OCI-LY1 (cell line): ENCODE results near the gene IL17RB.

ENCODE experiments used
- H2AFZ ChIP-seq: fragments of 200-600 bp; sonication (generic), shearing (Covaris generic); 2 replicates; pipeline ENCODE4 v1.6.0; 2014; ENCODE audit warnings: antibody characterized with exemption, mild to moderate bottlenecking, low read length
- H3F3A ChIP-seq: fragments of 200-600 bp; sonication (generic), shearing (Covaris generic); 2 replicates; pipeline ENCODE4 v1.6.0; 2014; ENCODE audit warnings: mild to moderate bottlenecking, antibody characterized with exemption, low read length, moderate library complexity; ENCODE audit not compliant: insufficient read depth
- H3K27ac ChIP-seq: fragments of 200-600 bp; sonication (generic); 2 replicates; pipeline ENCODE4 v1.5.1; 2014; ENCODE audit warnings: low read length, mixed run types, mild to moderate bottlenecking, low read depth; ENCODE audit not compliant: poor library complexity, severe bottlenecking
- H3K27me3 ChIP-seq: fragments of 200-600 bp; sonication (generic); 2 replicates; pipeline ENCODE4 v1.6.0; 2014; ENCODE audit warnings: antibody characterized with exemption, mild to moderate bottlenecking, low read length, moderate library complexity; ENCODE audit not compliant: insufficient read depth
- H3K36me3 ChIP-seq: fragments of 200-600 bp; sonication (generic); 2 replicates; pipeline ENCODE4 v1.6.1; 2014; ENCODE audit warnings: mild to moderate bottlenecking, antibody characterized with exemption, low read length, moderate library complexity, mixed read lengths; ENCODE audit not compliant: insufficient read depth
- H3K4me1 ChIP-seq: fragments of 200-600 bp; sonication (generic); 2 replicates; pipeline ENCODE4 v1.5.1; 2014; ENCODE audit warnings: mild to moderate bottlenecking, low read length, moderate library complexity; ENCODE audit not compliant: insufficient read depth, severe bottlenecking
- H3K4me2 ChIP-seq: fragments of 200-600 bp; sonication (generic), shearing (Covaris generic); 2 replicates; pipeline ENCODE4 v1.6.1; 2014; ENCODE audit warnings: low read length
- H3K4me3 ChIP-seq: fragments of 200-600 bp; sonication (generic); 2 replicates; pipeline ENCODE4 v1.5.1; 2014; ENCODE audit warnings: low read length, low read depth, mild to moderate bottlenecking, mixed read lengths; ENCODE audit not compliant: poor library complexity, severe bottlenecking
- H3K79me2 ChIP-seq: fragments of 200-600 bp; shearing (Covaris generic); 2 replicates; pipeline ENCODE4 v1.6.1; 2016; ENCODE audit warnings: mixed run types, low read length, mixed read lengths; ENCODE audit not compliant: insufficient read depth
- H3K9ac ChIP-seq: fragments of 200-600 bp; sonication (generic), shearing (Covaris generic); 2 replicates; pipeline ENCODE4 v1.6.1; 2014; ENCODE audit warnings: mild to moderate bottlenecking, low read length, mixed read lengths
- H3K9me2 ChIP-seq: fragments of 200-600 bp; sonication (generic), shearing (Covaris generic); 2 replicates; pipeline ENCODE4 v1.6.1; 2014; ENCODE audit warnings: low read depth, mild to moderate bottlenecking, low read length, mixed read lengths
- H3K9me3 ChIP-seq: fragments of 200-600 bp; shearing (Covaris generic); 2 replicates; pipeline ENCODE4 v1.6.1; 2014; ENCODE audit warnings: low read length, mixed read lengths
- H4K20me1 ChIP-seq: fragments of 200-600 bp; sonication (generic), shearing (Covaris generic); 2 replicates; pipeline ENCODE4 v1.6.0; 2016; ENCODE audit warnings: mild to moderate bottlenecking, low read length; ENCODE audit not compliant: insufficient read depth
- EZH2 ChIP-seq: fragments of 200-600 bp; sonication (generic), shearing (Covaris generic); IDR thresholded peaks from 2 replicates; pipeline ENCODE4 v1.8.0; 2017; ENCODE audit warnings: borderline replicate concordance, mixed run types, mild to moderate bottlenecking, antibody characterized with exemption, low read length, moderate library complexity, mixed read lengths
- TF ChIP-seq, protein P1 (sequence below): fragments of 200-600 bp; sonication (generic), shearing (Covaris generic); IDR thresholded peaks from 2 replicates; pipeline ENCODE4 v1.5.1; 2017; ENCODE audit warnings: mild to moderate bottlenecking, antibody characterized with exemption, low read length, moderate library complexity, mixed read lengths

The IL17RB gene

DNA sequence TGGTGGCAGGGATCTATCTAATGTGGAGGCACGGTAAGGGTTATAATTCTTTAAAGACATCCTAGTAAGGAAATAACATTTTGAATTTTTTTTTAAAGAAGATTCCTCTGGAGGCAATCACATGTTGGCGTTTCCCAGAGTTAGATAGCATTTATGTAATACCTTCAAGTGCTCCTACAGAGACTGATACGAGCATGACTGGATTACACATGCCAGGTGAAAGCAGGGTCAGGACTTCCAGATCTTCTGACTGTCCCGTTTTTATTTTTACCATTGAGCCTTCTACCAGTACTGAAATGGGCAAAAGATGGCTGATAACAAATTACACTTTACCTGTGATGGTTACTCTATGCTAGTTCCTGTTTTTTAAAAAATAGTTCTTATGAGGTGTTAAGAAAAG is 13.8 kb downstream of the IL17RB start:
- TF ChIP-seq EZH2, result no peak
- TF ChIP-seq, protein P1, sequence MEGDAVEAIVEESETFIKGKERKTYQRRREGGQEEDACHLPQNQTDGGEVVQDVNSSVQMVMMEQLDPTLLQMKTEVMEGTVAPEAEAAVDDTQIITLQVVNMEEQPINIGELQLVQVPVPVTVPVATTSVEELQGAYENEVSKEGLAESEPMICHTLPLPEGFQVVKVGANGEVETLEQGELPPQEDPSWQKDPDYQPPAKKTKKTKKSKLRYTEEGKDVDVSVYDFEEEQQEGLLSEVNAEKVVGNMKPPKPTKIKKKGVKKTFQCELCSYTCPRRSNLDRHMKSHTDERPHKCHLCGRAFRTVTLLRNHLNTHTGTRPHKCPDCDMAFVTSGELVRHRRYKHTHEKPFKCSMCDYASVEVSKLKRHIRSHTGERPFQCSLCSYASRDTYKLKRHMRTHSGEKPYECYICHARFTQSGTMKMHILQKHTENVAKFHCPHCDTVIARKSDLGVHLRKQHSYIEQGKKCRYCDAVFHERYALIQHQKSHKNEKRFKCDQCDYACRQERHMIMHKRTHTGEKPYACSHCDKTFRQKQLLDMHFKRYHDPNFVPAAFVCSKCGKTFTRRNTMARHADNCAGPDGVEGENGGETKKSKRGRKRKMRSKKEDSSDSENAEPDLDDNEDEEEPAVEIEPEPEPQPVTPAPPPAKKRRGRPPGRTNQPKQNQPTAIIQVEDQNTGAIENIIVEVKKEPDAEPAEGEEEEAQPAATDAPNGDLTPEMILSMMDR, result no peak
- no peak overlapping the region for H3K27ac ChIP-seq
- peaks cover 53% of the 10 kb centered on the region for H3K36me3 ChIP-seq
- H3K4me3 ChIP-seq, result no peak overlapping the region
- no peaks in the 10 kb centered on the region for H3K9me2 ChIP-seq
- H3K9me3 ChIP-seq, result no peaks in the 10 kb centered on the region
- no peaks in the 10 kb centered on the region for H3F3A ChIP-seq
- H3K9ac ChIP-seq, result no peak overlapping the region
- no peak overlapping the region for H3K4me2 ChIP-seq
- H2AFZ ChIP-seq, result no peak overlapping the region
- H3K27me3 ChIP-seq, result no peaks in the 10 kb centered on the region
- H3K4me1 ChIP-seq, result peaks cover 5% of the 10 kb centered on the region
- no peaks in the 10 kb centered on the region for H4K20me1 ChIP-seq
- H3K79me2 ChIP-seq, result no peaks in the 10 kb centered on the region

DNA sequence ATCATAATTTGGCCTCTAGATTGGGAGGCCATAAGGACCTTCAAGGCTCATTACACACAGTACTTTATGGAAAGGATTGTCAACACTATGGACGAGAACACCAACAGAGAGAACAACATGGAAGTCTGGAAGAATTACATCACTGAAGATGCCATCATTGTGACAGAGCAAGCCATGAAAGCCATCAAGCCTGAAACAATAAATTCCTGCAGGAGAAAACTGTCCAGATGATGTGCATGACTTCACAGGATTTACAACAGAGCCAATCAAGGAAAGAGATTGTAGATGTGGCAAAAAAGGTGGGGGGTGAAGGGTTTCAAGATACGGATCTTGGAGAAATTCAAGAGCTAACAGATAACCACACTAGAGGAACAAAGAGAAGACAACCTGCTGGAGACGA is 15.9 kb downstream of the IL17RB start:
- no peak overlapping the region for H3K9ac ChIP-seq
- H3K4me3 ChIP-seq, result no peak overlapping the region
- H3K9me3 ChIP-seq, result no peaks in the 10 kb centered on the region
- no peak overlapping the region for H3K4me2 ChIP-seq
- no peak overlapping the region for H2AFZ ChIP-seq
- H4K20me1 ChIP-seq, result no peaks in the 10 kb centered on the region
- no peaks in the 10 kb centered on the region for H3K79me2 ChIP-seq
- no peaks in the 10 kb centered on the region for H3K27me3 ChIP-seq
- TF ChIP-seq, protein P1, result no peak
- no peak for TF ChIP-seq EZH2
- no peaks in the 10 kb centered on the region for H3K9me2 ChIP-seq
- H3K4me1 ChIP-seq, result peaks cover 5% of the 10 kb centered on the region
- no peaks in the 10 kb centered on the region for H3F3A ChIP-seq
- H3K27ac ChIP-seq, result no peak overlapping the region
- peaks cover 65% of the 10 kb centered on the region for H3K36me3 ChIP-seq

DNA sequence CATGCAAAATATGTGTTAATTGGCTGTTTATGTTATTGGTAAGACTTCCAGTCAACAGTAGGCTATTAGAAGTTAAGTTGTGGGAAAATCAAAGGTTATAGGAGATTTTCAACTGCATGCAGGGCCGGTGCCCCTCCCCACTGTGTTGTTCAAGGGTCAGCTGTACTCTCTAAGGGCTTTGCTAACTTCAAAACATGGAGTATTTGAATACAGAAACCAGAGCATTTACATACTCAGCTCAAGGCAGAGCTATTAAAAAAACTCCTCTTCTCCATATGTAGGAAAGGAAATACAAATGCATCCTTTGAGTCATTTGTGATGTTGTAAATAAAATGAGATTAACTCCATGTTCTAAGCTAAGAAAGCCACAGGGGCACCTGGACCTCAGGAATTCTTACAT is 16.8 kb downstream of the IL17RB start:
- Histone ChIP-seq H3K79me2 (no peaks in the 10 kb centered on the region), H3K4me3 (no peak overlapping the region), H3K4me2 (no peak overlapping the region), H3K9ac (no peak overlapping the region), H2AFZ (no peak overlapping the region), H4K20me1 (no peaks in the 10 kb centered on the region), H3K27me3 (no peaks in the 10 kb centered on the region), H3K9me2 (no peaks in the 10 kb centered on the region), H3K4me1 (peaks cover 5% of the 10 kb centered on the region), H3K36me3 (peaks cover 74% of the 10 kb centered on the region), H3K27ac (no peak overlapping the region), H3F3A (no peaks in the 10 kb centered on the region), H3K9me3 (no peaks in the 10 kb centered on the region)
- TF ChIP-seq, protein P1, result no peak
- TF ChIP-seq EZH2, result no peak
